H9 (cell line): ENCODE data around the gene FBN3. TPM values are rescaled to one million over a fixed set of nuclear protein-coding genes. Genes with fewer than 3 reads are reported as not detected.

ENCODE experiments used
- DNase-seq: peaks from one replicate; pipeline ENCODE4 v3.0.0-alpha.2; 2017
- H2AFZ ChIP-seq: one replicate; pipeline ENCODE4 v1.6.1; 2013; ENCODE audit warnings: mild to moderate bottlenecking, low read length, control low read depth, moderate library complexity
- H2AK5ac ChIP-seq: 2 replicates; pipeline ENCODE4 v1.6.1; 2013; ENCODE audit warnings: low read length, control low read depth, mixed read lengths; ENCODE audit not compliant: insufficient read length
- H2BK120ac ChIP-seq: one replicate; pipeline ENCODE4 v1.6.1; 2013; ENCODE audit warnings: low read depth, mild to moderate bottlenecking, low read length, control low read depth, inconsistent platforms; ENCODE audit not compliant: poor library complexity, severe bottlenecking
- H2BK12ac ChIP-seq: 2 replicates; pipeline ENCODE4 v1.6.1; 2013; ENCODE audit warnings: low read length, control low read depth, mixed read lengths, low read depth; ENCODE audit not compliant: insufficient read length
- H2BK15ac ChIP-seq: 2 replicates; pipeline ENCODE4 v1.6.1; 2013; ENCODE audit warnings: low read depth, low read length, control low read depth
- H2BK20ac ChIP-seq: one replicate; pipeline ENCODE4 v1.6.1; 2013; ENCODE audit warnings: low read depth, mild to moderate bottlenecking, low read length, control low read depth, inconsistent platforms; ENCODE audit not compliant: poor library complexity, severe bottlenecking
- H2BK5ac ChIP-seq: 2 replicates; pipeline ENCODE4 v1.6.1; 2013; ENCODE audit warnings: low read length, control low read depth, mixed read lengths; ENCODE audit not compliant: insufficient read length
- H3K14ac ChIP-seq: 2 replicates; pipeline ENCODE4 v1.6.1; 2013; ENCODE audit warnings: low read length, control low read depth; ENCODE audit not compliant: insufficient read depth
- H3K18ac ChIP-seq: 2 replicates; pipeline ENCODE4 v1.6.1; 2013; ENCODE audit warnings: low read depth, mild to moderate bottlenecking, mixed read lengths, low read length, control low read depth; ENCODE audit not compliant: insufficient read length
- H3K23ac ChIP-seq: 2 replicates; pipeline ENCODE4 v1.6.1; 2013; ENCODE audit warnings: low read length, control low read depth, mixed read lengths, low read depth; ENCODE audit not compliant: insufficient read length
- H3K23me2 ChIP-seq: 2 replicates; pipeline ENCODE4 v1.6.1; 2013; ENCODE audit warnings: low read depth, mild to moderate bottlenecking, mixed read lengths, low read length, control low read depth; ENCODE audit not compliant: insufficient read length, poor library complexity, severe bottlenecking
- H3K27ac ChIP-seq: 2 replicates; pipeline ENCODE4 v1.5.1; 2013; ENCODE audit warnings: low read length, control low read depth, mixed read lengths, low read depth; ENCODE audit not compliant: insufficient read length
- H3K27me3 ChIP-seq: 2 replicates; pipeline ENCODE4 v1.6.1; 2013; ENCODE audit warnings: low read length, control low read depth, inconsistent platforms; ENCODE audit not compliant: insufficient read depth
- H3K4ac ChIP-seq: 2 replicates; pipeline ENCODE4 v1.6.1; 2013; ENCODE audit warnings: low read depth, mild to moderate bottlenecking, control low read depth, inconsistent platforms, low read length, moderate library complexity
- H3K4me1 ChIP-seq: 2 replicates; pipeline ENCODE4 v1.6.1; 2013; ENCODE audit warnings: low read length, control low read depth, inconsistent platforms; ENCODE audit not compliant: insufficient read depth
- H3K4me2 ChIP-seq: 2 replicates; pipeline ENCODE4 v1.6.1; 2013; ENCODE audit warnings: low read length, control low read depth, mixed read lengths; ENCODE audit not compliant: insufficient read length, insufficient read depth
- H3K56ac ChIP-seq: 2 replicates; pipeline ENCODE4 v1.6.1; 2013; ENCODE audit warnings: low read depth, mild to moderate bottlenecking, mixed read lengths, low read length, control low read depth; ENCODE audit not compliant: insufficient read length
- H3K79me1 ChIP-seq: 2 replicates; pipeline ENCODE4 v1.6.1; 2013; ENCODE audit warnings: low read depth, mild to moderate bottlenecking, moderate library complexity, low read length, control low read depth, inconsistent platforms; ENCODE audit not compliant: insufficient read depth, poor library complexity, severe bottlenecking
- H3K79me2 ChIP-seq: 2 replicates; pipeline ENCODE4 v1.6.1; 2013; ENCODE audit warnings: low read length, control low read depth, inconsistent platforms; ENCODE audit not compliant: insufficient read depth
- H3K9ac ChIP-seq: 2 replicates; pipeline ENCODE4 v1.6.1; 2013; ENCODE audit warnings: low read length, control low read depth, mixed read lengths; ENCODE audit not compliant: insufficient read length; ENCODE audit errors: extremely low read depth
- H3K9me3 ChIP-seq: one replicate; pipeline ENCODE4 v1.6.1; 2013; ENCODE audit warnings: low read depth, low read length, inconsistent platforms; ENCODE audit not compliant: control insufficient read depth
- H3T11ph ChIP-seq: one replicate; pipeline ENCODE4 v1.6.1; 2013; ENCODE audit warnings: mild to moderate bottlenecking, low read length, control low read depth, inconsistent platforms
- H4K20me1 ChIP-seq: one replicate; pipeline ENCODE4 v1.6.1; 2013; ENCODE audit not compliant: control insufficient read depth, insufficient read length, insufficient read depth
- H4K5ac ChIP-seq: 2 replicates; pipeline ENCODE4 v1.6.1; 2013; ENCODE audit warnings: low read depth, mild to moderate bottlenecking, mixed read lengths, low read length, control low read depth; ENCODE audit not compliant: insufficient read length
- H4K8ac ChIP-seq: replicated peaks from 2 replicates; pipeline ENCODE4 v1.6.1; 2013; ENCODE audit warnings: low read length, control low read depth, mixed read lengths, low read depth; ENCODE audit not compliant: insufficient read length
- H4K91ac ChIP-seq: 2 replicates; pipeline ENCODE4 v1.6.1; 2013; ENCODE audit warnings: low read depth, mild to moderate bottlenecking, moderate library complexity, mixed read lengths, low read length, control low read depth; ENCODE audit not compliant: insufficient read length
- H3K27ac Mint-ChIP-seq, 3 experiments: 2 replicates in 2 of 3; 3 replicates in 1 of 3; pipeline ENCODE4 v1.8.0; 2020 to 2021; ENCODE audit warnings: mixed read lengths in 3 of 3, mild to moderate bottlenecking in 1 of 3, moderate library complexity in 1 of 3
- H3K27me3 Mint-ChIP-seq: 2 replicates; pipeline ENCODE4 v1.8.0; 2021; ENCODE audit warnings: low read depth, mild to moderate bottlenecking, moderate library complexity, mixed read lengths
- H3K36me3 Mint-ChIP-seq, 3 experiments: 2 replicates in 2 of 3; 3 replicates in 1 of 3; pipeline ENCODE4 v1.8.0; 2020 to 2021; ENCODE audit warnings: low read depth in 3 of 3, mixed read lengths in 3 of 3; ENCODE audit not compliant: insufficient read depth in 1 of 3
- H3K4me1 Mint-ChIP-seq, 2 experiments: 2 replicates each; pipeline ENCODE4 v1.8.0; 2020; ENCODE audit warnings: mixed read lengths in 2 of 2
- H3K4me3 Mint-ChIP-seq, 2 experiments: 2 replicates in 1 of 2; 3 replicates in 1 of 2; pipeline ENCODE4 v1.8.0; 2020 to 2021; ENCODE audit warnings: mild to moderate bottlenecking in 2 of 2, mixed read lengths in 2 of 2, moderate library complexity in 1 of 2
- H3K9me3 Mint-ChIP-seq, 2 experiments: 2 replicates in 1 of 2; 3 replicates in 1 of 2; pipeline ENCODE4 v1.8.0; 2020; ENCODE audit warnings: mild to moderate bottlenecking in 2 of 2, mixed read lengths in 2 of 2, moderate library complexity in 1 of 2
- CTCF ChIP-seq: fragments of 200-600 bp; sonication (generic); conservative IDR thresholded peaks from 3 replicates; pipeline ENCODE4 v1.8.0; 2021; ENCODE audit warnings: antibody characterized with exemption, mild to moderate bottlenecking
- WGBS: extraction: QIAGEN DNeasy Blood & Tissue Kit; methylation state at CpG from one replicate; pipeline ENCODE4 v1.1.7; 2013; ENCODE audit warnings: missing lambda C conversion rate, low lambda C conversion rate, mixed read lengths; ENCODE audit not compliant: insufficient read length; ENCODE audit errors: extremely low coverage; 5-methylcytosine and 5-hydroxymethylcytosine counted together
- total RNA-seq: library from RNA; stranded (reverse); gene quantifications from 2 replicates; pipeline ENCODE4 v1.2.1, GENCODE V29; 2021

The FBN3 gene
- total RNA-seq, 1 experiment from 2014 or later, result 31.0 TPM

- H2AK5ac ChIP-seq, result no peak overlapping the region
- H3K18ac ChIP-seq, result no peak overlapping the region
- no peaks in the 10 kb centered on the region for H3K9me3 ChIP-seq
- H3K9me3 Mint-ChIP-seq, result no peaks in the 10 kb centered on the region
- no peaks in the 10 kb centered on the region for H3K27me3 ChIP-seq
- H3K4ac ChIP-seq, result no peak overlapping the region
- H4K20me1 ChIP-seq, result no peaks in the 10 kb centered on the region
- peaks cover 3 to 9% of the 10 kb centered on the region in 2 experiments for H3K4me1 Mint-ChIP-seq
- H2BK20ac ChIP-seq, result no peak overlapping the region
- H2BK15ac ChIP-seq, result no peak overlapping the region
- H3K4me3 Mint-ChIP-seq, result no peak overlapping the region; a peak in 1 of 5 replicates
- no peaks in the 10 kb centered on the region for H3K79me2 ChIP-seq
- no peaks in the 10 kb centered on the region for H3K4me1 ChIP-seq
- H2AFZ ChIP-seq, result no peak overlapping the region
- no peak overlapping the region for H3K4me2 ChIP-seq
- H3K27me3 Mint-ChIP-seq, result no peaks in the 10 kb centered on the region; the same call in 1 of the 2 replicates
- H3K14ac ChIP-seq, result no peak overlapping the region
- no peak overlapping the region for H4K91ac ChIP-seq
- no peak overlapping the region for H3K23ac ChIP-seq
- H2BK120ac ChIP-seq, result no peak overlapping the region
- no peak overlapping the region for H2BK5ac ChIP-seq
- DNase-seq, result no peak
- no peak overlapping the region for H4K5ac ChIP-seq
- H3K23me2 ChIP-seq, result no peaks in the 10 kb centered on the region
- H4K8ac ChIP-seq, result no peak overlapping the region
- no peak overlapping the region for H3T11ph ChIP-seq
- no CpG with 5 or more reads among the region's 11 CpGs for WGBS
- peak overlapping the region; percentile 49 to 91 (median 80); a peak in 5 of 7 replicates for H3K27ac Mint-ChIP-seq
- H3K27ac ChIP-seq, result no peak overlapping the region
- H3K56ac ChIP-seq, result no peak overlapping the region
- no peaks in the 10 kb centered on the region for H3K79me1 ChIP-seq
- no peak for TF ChIP-seq CTCF
- no peak overlapping the region for H3K9ac ChIP-seq
- no peak overlapping the region for H2BK12ac ChIP-seq
- H3K36me3 Mint-ChIP-seq, result peaks cover 11 to 42% (median 14%) of the 10 kb centered on the region in 3 experiments; a peak in 6 of 7 replicates
These were observed 67.5 kb downstream of the FBN3 start for GRCh38 chr19:8081569-8082550.
